Measurements from ENCODE around the gene BMP5.

Gene BMP5

DNA sequence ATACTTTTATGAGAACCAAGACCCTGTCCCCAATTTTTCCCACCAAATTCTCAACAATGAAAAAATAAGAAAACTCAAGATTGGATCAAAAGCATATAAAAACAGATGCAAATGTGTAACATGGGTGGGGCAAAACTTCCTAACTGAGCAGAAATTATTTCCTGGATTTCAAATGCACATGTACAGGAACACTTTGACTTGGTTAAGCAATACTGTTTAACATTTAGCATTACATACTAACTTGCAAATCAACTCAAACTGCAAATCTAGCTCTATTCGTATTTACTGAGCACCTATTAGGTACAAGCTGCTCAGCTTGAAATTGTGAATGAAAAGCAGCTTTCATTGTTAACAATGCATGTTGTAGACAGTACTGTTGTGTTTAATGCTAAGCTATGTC lies 40.2 kb downstream of the BMP5 start:
- POLR2A ChIA-PET, result no interaction called here
- TF ChIP-seq, protein P1, sequence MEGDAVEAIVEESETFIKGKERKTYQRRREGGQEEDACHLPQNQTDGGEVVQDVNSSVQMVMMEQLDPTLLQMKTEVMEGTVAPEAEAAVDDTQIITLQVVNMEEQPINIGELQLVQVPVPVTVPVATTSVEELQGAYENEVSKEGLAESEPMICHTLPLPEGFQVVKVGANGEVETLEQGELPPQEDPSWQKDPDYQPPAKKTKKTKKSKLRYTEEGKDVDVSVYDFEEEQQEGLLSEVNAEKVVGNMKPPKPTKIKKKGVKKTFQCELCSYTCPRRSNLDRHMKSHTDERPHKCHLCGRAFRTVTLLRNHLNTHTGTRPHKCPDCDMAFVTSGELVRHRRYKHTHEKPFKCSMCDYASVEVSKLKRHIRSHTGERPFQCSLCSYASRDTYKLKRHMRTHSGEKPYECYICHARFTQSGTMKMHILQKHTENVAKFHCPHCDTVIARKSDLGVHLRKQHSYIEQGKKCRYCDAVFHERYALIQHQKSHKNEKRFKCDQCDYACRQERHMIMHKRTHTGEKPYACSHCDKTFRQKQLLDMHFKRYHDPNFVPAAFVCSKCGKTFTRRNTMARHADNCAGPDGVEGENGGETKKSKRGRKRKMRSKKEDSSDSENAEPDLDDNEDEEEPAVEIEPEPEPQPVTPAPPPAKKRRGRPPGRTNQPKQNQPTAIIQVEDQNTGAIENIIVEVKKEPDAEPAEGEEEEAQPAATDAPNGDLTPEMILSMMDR (IDR thresholded peaks at IDR 0.05; ENCODE audit: control extremely low read depth, extremely low read depth, low read depth, missing control alignments), result no peak
- DNase-seq (ENCODE audit: extremely low spot score), result no peak
- CTCF ChIA-PET, result interaction anchor here (0.6 to 1.1 kb wide), 3 partner anchors 9 to 13 kb away, joined by 3 to 4 read pairs (median 3); no protein-coding TSS in a partner anchor

DNA sequence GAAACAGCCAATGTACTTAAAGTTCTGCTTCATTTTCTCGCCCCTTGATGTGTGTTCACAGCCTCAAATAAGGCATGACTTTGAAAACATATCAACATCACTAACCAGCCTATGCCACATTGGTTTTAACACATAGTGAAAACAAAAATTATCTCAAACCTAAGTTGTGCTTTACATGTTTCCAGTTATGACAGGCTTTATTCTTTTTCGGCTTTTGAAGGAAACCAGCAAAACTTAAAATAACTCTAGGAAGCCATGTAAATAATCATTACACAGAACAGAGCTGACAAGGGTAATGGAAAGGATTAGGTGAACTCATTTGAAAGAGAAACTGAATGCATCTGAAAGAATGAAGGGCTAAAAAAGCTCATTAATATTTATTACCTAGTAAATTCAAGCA lies 42.1 kb downstream of the BMP5 start:
- ChIA-PET POLR2A (no interaction called here), CTCF (interaction anchor here (0.9 to 2.9 kb wide), 3 partner anchors 10 to 33 kb away, joined by 3 to 13 read pairs (median 4); no protein-coding TSS in a partner anchor)
- TF ChIP-seq, protein P1 (IDR thresholded peaks at IDR 0.05; ENCODE audit: control extremely low read depth, extremely low read depth, low read depth, missing control alignments), result no peak
- DNase-seq (ENCODE audit: extremely low spot score), result no peak

DNA sequence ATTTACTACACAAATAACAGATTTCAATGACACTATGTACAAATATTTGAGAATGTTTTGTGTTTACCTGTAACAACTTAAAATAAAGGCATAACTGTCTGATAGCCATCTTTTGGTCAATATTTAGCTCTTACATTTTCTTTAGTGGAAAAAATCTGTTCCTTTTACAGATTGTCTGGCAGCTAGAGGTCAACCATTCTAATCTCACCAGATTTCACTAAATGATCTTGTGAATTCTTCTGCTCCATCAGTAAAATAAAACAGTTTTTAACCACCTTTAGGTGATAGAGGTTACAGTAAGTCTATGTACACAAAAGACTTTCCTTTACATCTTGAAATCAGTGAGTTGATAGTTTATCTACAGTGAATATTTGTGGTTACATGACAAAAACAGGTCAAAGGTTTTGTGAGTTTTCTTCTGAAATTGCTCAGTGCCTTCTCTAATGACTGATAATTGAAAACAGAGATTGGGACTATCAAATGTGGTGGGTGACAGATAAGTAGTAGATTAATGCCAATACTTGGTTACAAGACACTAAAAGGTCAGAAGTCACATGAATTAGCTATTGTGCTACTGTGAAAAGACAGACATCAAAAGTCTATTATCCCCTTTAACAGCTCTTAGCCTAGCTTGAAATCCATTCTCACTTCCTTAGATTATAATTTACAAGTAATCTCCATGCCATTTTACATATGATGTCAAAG lies 47.4 kb downstream of the BMP5 start:
- CTCF ChIA-PET, result interaction anchor here (0.7 to 1.4 kb wide), 2 partner anchors 10 to 34 kb away, joined by 3 to 4 read pairs; no protein-coding TSS in a partner anchor
- TF ChIP-seq, protein P1 (IDR thresholded peaks at IDR 0.05; ENCODE audit: control extremely low read depth, extremely low read depth, low read depth, missing control alignments), result no peak
- DNase-seq (ENCODE audit: extremely low spot score), result no peak
- POLR2A ChIA-PET, result no interaction called here

DNA sequence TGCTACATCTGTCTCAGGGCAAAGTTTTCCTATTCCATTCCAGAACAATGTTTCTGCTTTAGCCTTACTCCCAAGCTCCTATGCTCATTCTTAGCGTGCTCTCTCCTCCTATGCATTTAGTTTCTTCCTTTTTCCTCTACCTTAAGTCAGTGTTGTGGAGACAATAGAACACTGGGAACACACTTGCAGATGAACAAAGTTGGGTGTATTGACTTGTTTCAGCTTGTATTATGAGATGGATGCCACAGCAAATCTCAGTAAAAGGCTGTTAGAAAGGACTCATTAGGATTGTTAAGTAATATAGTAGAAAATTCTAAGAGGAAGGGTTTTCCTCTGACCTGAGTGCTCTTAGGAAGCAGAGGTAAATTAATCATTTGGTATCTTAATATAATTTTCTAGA lies 48.4 kb downstream of the BMP5 start:
- no peak for DNase-seq (ENCODE audit: extremely low spot score)
- POLR2A ChIA-PET, result no interaction called here
- TF ChIP-seq, protein P1 (IDR thresholded peaks at IDR 0.05; ENCODE audit: control extremely low read depth, extremely low read depth, low read depth, missing control alignments), result no peak
- CTCF ChIA-PET, result interaction anchor here (0.7 to 1.4 kb wide), 2 partner anchors 9 to 36 kb away, joined by 3 to 4 read pairs; no protein-coding TSS in a partner anchor

DNA sequence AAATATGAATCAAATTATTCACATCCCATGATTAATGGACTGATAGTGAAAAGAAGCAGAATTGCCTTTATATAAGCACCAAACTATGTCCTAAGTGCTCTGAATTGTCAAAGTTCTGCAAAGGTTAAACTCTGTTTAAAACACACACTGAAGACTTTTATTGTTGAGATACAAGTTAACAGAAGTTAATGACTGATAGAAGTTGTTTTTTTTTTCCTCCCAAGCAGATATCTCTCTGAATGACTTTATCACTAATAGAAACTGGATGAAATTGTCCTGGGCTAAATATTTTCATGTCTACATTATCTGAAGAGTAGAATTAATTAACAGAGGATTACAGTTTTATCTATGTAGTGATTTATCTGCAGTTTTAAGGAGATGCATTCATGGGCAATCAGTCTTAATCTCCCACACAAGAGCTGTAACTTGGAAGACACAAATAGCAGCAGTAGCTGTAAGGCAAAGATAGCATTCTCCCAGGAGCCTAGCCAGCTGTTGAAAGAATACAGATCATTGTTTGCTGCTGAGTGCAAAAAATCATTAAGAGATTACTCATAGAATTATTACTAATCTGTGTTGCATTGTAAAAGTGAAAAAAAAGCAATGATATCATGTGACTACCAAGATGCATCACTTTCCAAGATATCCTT lies 49.9 kb downstream of the BMP5 start:
- ChIA-PET CTCF (no interaction called here), POLR2A (no interaction called here)
- TF ChIP-seq, protein P1 (IDR thresholded peaks at IDR 0.05; ENCODE audit: control extremely low read depth, extremely low read depth, low read depth, missing control alignments), result no peak
- no peak for DNase-seq (ENCODE audit: extremely low spot score)

DNA sequence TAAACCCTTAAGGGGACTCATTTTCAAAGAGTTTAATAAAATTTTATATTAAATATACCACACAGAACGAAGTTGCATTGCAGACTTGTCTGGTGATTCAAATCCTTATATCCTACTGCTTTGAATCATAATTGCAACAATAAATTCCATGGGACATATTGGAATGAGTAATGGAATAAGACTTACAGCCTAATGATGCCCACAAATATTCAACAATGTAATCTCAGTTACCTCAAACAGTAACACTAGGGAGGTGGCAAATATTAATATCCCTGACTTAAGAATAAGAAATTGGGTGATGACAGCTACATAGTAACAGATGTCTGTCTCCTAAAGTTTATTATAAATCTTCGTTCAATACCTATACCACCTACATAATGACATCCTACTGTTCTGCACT lies 52.6 kb downstream of the BMP5 start:
- ChIA-PET POLR2A (no interaction called here), CTCF (no interaction called here)
- TF ChIP-seq, protein P1 (IDR thresholded peaks at IDR 0.05; ENCODE audit: control extremely low read depth, extremely low read depth, low read depth, missing control alignments), result no peak
- no peak for DNase-seq (ENCODE audit: extremely low spot score)
